GM12892 (cell line): Measurements from ENCODE around the gene PIK3C2G.
"Not testable (repeated sequence)": the region's sequence is repeated elsewhere in the genome, so short reads cannot be mapped to it uniquely, and the experiment has no call there.

ENCODE experiments used
- POLR2A ChIP-seq: IDR thresholded peaks from 2 replicates; pipeline ENCODE4 v1.6.1; 2011; ENCODE audit warnings: low read depth, low read length, control low read depth
- POLR2AphosphoS5 ChIP-seq: IDR thresholded peaks from 2 replicates; pipeline ENCODE4 v1.6.1; 2011; ENCODE audit warnings: low read depth, low read length, control low read depth
- TAF1 ChIP-seq: IDR thresholded peaks from 2 replicates; pipeline ENCODE4 v1.6.1; 2011; ENCODE audit warnings: low read depth, mild to moderate bottlenecking, control low read depth, low read length, borderline replicate concordance

DNA sequence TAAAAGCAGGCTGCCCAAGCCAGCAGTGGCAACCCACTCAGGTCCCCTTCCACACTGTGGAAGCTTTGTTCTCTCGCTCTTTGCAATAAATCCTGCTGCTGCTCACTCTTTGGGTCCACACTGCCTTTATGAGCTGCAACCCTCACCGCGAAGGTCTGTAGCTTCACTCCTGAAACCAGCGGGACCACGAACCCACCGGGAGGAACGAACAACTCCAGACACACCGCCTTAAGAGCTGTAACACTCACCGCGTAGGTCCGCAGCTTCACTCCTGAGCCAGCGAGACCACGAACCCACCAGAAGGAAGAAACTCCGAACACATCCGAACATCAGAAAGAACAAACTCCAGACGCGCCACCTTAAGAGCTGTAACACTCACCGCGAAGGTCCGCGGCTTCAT is 239.4 kb downstream of the PIK3C2G start:
- TF ChIP-seq POLR2AphosphoS5, POLR2A, TAF1: not testable (repeated sequence)
